WERI-Rb-1 (cell line): ENCODE results near the gene PTPN11.
"Not testable (repeated sequence)": the region's sequence is repeated elsewhere in the genome, so short reads cannot be mapped to it uniquely, and the experiment has no call there.

Source experiments
- DNase-seq: peaks from one replicate; pipeline ENCODE4 v3.0.0-alpha.2; 2020
- H3K27ac ChIP-seq: fragments of 250-450 bp; sonication (Bioruptor Pico); 2 replicates; pipeline ENCODE4 v1.5.1; 2020; ENCODE audit warnings: mild to moderate bottlenecking, moderate library complexity
- H3K27me3 ChIP-seq: fragments of 250-450 bp; sonication (Bioruptor Pico); 2 replicates; pipeline ENCODE4 v1.5.1; 2021; ENCODE audit warnings: mild to moderate bottlenecking, low read depth, moderate library complexity; ENCODE audit not compliant: insufficient read depth, severe bottlenecking
- H3K36me3 ChIP-seq: fragments of 250-450 bp; sonication (Bioruptor Pico); 2 replicates; pipeline ENCODE4 v1.5.1; 2020; ENCODE audit warnings: mild to moderate bottlenecking, moderate library complexity
- H3K4me3 ChIP-seq: 2 replicates; pipeline ENCODE4 v1.5.1; 2011; ENCODE audit warnings: low read depth, mild to moderate bottlenecking, control low read depth, low read length
- H3K9me3 ChIP-seq: fragments of 250-450 bp; sonication (Bioruptor Pico); 2 replicates; pipeline ENCODE4 v1.5.1; 2021; ENCODE audit warnings: mild to moderate bottlenecking, moderate library complexity; ENCODE audit not compliant: severe bottlenecking
- TF ChIP-seq, protein P1 (sequence below): IDR thresholded peaks from 2 replicates; pipeline ENCODE4 v1.5.1; 2011; ENCODE audit warnings: low read depth, mild to moderate bottlenecking, control low read depth, inconsistent platforms, low read length

The PTPN11 gene

DNA sequence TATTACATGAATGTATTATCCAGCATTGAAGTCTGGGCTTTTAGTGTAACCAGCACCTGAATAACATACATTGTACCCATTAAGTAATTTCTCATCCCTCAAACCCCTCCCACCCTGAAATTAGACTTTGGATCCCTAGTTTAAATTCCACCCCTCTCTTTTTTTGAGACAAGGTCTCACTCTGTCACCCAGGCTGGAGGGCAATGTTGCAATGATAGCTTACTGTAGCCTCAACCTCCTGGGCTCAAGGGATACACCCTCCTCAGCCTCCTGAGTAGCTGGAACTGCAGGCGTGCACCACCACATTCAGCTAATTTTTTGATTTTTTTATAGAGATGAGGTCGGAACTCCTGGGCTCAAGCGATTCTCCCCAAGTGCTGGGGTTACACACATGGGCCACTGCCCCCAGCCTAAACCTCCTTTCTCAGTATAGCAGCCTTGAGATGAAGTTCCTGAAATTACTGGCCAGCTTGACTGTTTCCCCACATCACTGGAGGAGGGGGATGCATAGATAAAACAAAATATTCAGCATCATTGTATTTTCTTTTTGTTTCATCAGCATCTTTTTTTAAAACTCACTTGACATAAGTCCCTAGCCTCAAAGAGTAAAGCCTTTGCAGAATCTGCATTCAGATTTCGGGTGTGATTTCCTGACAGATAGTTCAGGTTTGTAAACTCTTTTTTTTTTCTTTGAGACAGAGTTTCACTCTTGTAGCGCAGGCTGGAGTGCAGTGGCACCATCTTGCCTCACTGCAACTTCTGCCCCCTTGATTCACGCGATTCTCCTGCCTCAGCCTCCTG is 7.0 kb downstream of the PTPN11 start:
- Histone ChIP-seq H3K36me3 (no peaks in the 10 kb centered on the region), H3K4me3 (no peak overlapping the region), H3K27ac (no peak overlapping the region), H3K9me3 (no peaks in the 10 kb centered on the region), H3K27me3 (no peaks in the 10 kb centered on the region)
- DNase-seq = no peak
- TF ChIP-seq, protein P1, sequence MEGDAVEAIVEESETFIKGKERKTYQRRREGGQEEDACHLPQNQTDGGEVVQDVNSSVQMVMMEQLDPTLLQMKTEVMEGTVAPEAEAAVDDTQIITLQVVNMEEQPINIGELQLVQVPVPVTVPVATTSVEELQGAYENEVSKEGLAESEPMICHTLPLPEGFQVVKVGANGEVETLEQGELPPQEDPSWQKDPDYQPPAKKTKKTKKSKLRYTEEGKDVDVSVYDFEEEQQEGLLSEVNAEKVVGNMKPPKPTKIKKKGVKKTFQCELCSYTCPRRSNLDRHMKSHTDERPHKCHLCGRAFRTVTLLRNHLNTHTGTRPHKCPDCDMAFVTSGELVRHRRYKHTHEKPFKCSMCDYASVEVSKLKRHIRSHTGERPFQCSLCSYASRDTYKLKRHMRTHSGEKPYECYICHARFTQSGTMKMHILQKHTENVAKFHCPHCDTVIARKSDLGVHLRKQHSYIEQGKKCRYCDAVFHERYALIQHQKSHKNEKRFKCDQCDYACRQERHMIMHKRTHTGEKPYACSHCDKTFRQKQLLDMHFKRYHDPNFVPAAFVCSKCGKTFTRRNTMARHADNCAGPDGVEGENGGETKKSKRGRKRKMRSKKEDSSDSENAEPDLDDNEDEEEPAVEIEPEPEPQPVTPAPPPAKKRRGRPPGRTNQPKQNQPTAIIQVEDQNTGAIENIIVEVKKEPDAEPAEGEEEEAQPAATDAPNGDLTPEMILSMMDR = no peak

DNA sequence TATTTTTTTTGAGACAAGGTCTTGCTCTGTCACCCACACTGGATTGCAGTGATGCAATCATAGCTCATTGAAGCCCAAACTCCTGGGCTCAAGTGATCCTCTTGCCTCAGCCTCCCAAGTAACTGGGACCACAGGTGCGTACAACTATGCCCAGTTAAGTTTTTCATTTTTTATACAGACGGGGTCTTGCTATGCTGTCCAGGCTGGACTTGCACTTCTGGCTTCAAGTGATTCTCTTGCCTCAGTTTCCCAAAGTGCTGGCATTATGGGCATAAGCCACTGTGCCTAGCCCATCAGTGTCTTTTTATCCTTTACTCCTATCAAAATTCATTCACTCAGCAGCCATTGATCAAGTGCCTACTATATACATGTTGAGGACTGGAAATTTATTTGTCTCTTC is 9.0 kb downstream of the PTPN11 start:
- TF ChIP-seq, protein P1 = no peak
- Histone ChIP-seq H3K4me3 (no peak overlapping the region), H3K36me3 (0 out of 2 replicates have a peak, but pooled peaks cover 4% of the 10 kb centered on the region), H3K27ac (no peak overlapping the region), H3K27me3 (no peaks in the 10 kb centered on the region), H3K9me3 (no peaks in the 10 kb centered on the region)
- no peak for DNase-seq

DNA sequence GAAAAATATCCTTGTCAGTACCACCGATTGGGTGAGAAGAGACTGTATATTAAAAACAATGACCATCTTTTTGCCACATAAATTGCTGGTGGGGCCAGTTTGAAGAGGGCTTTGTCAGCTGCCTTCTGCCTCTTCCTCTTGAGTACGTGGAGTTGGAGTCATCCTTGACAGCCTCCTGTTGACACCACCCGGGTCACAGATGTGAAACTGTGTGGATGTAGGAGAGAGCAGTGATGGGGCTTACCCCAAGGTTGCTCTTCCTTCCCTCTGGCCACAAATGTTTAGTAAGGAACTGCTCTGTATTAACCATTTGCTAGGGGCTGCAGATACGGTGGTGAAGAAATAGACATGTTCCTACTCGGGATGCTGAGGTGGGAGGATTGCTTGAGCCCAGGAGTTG is 12.2 kb downstream of the PTPN11 start:
- no peak for DNase-seq
- no peak overlapping the region for H3K4me3 ChIP-seq
- H3K9me3 ChIP-seq = no peaks in the 10 kb centered on the region
- H3K27ac ChIP-seq = no peak overlapping the region
- TF ChIP-seq, protein P1 = no peak
- H3K27me3 ChIP-seq = no peaks in the 10 kb centered on the region
- 0 out of 2 replicates have a peak, but pooled peaks cover 4% of the 10 kb centered on the region for H3K36me3 ChIP-seq

DNA sequence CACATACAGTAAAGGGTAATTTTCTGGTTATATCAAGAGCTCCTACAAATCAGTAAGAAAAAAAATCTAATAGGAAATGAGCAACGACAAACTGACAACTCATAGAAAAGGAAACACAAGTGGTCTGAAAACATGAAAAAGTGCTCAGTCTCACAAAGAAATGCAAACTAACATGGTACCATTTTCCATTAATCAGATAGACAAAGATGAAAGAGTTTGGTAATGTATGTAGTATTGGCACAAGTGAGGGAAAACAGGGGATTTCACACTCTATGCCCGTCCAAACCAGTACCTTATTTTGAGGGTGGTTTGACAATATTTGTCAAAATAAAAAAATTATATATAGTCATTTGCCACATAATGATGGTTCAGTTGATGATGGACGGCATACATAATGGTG is 13.2 kb downstream of the PTPN11 start:
- H3K27me3 ChIP-seq = no peaks in the 10 kb centered on the region
- TF ChIP-seq, protein P1 = no peak
- no peak for DNase-seq
- no peak overlapping the region for H3K27ac ChIP-seq
- H3K9me3 ChIP-seq = no peaks in the 10 kb centered on the region
- no peak overlapping the region for H3K4me3 ChIP-seq
- 0 out of 2 replicates have a peak, but pooled peaks cover 4% of the 10 kb centered on the region for H3K36me3 ChIP-seq

DNA sequence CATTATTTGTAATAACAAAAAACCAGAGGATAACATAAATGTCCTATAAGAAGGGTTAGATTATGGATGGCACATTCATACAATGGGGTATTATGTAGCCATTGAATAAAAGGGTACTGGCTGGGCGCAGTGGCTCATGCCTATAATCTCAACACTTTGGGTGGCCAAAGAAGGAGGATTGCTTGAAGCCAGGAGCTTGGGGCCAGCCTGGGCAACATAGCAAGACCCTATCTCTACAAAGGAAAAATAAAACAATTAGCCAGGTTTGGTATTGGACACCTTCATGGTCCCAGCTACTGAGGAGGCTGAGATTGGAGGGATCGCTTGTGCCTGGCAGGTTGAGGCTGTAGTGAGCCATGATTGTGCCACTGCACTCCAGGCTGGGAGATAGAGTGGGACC is 14.8 kb downstream of the PTPN11 start:
- TF ChIP-seq, protein P1 = no peak

DNA sequence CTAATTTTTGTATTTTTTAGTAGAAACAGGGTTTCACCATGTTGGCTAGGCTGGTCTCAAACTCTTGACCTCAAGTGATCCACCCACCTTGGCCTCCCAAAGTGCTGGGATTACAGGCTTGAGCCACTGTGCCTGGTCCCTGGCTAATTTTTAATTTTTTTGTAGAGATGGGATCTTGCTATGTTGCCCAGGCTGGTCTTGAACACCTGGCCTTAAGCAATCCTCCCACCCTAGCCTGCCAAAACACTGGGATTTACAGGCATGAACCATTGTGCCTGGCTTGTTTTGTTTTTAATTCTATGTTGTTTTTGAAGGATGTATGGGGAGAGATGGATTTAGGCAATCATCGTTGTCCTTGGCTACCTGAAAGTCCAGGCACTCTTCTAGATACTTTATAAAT is 19.9 kb downstream of the PTPN11 start:
- not testable (repeated sequence) for H3K4me3 ChIP-seq, H3K36me3 ChIP-seq, H3K27ac ChIP-seq, H3K9me3 ChIP-seq, DNase-seq, H3K27me3 ChIP-seq

More for the DNA sequence above, 14.8 kb downstream of the PTPN11 start:
- H3K27ac ChIP-seq = no peak overlapping the region
- 0 out of 2 replicates have a peak, but pooled peaks cover 4% of the 10 kb centered on the region for H3K36me3 ChIP-seq
- no peak overlapping the region for H3K4me3 ChIP-seq
- H3K27me3 ChIP-seq = no peaks in the 10 kb centered on the region
- DNase-seq = no peak
- no peaks in the 10 kb centered on the region for H3K9me3 ChIP-seq
